Measurements from ENCODE around the gene MYL7.
"Not testable (repeated sequence)": the region's sequence is repeated elsewhere in the genome, so short reads cannot be mapped to it uniquely, and the experiment has no call there.

Gene MYL7

GRCh38 chr7:44131173-44132029, 9.7 kb downstream of the MYL7 start:
- DNase-seq (ENCODE audit: low spot score): no peak

GRCh38 chr7:44128721-44129582, 12.2 kb downstream of the MYL7 start:
- no peak for DNase-seq (ENCODE audit: low spot score)

- no peak for DNase-seq (ENCODE audit: low spot score)
These were observed 14.0 kb downstream of the MYL7 start for GRCh38 chr7:44127161-44127560.

GRCh38 chr7:44126574-44126973, 14.6 kb downstream of the MYL7 start:
- DNase-seq (ENCODE audit: low spot score): not testable (repeated sequence)

GRCh38 chr7:44124822-44125202, 16.3 kb downstream of the MYL7 start:
- no peak for DNase-seq (ENCODE audit: low spot score)

- DNase-seq (ENCODE audit: low spot score): peak; percentile 99
These were observed 17.7 kb downstream of the MYL7 start, which contains the start of gene POLD2 for GRCh38 chr7:44123190-44124003. POLD2 (minus strand) TSS chr7:44123548; CDS start chr7:44122053, 1,495 bp downstream.

GRCh38 chr7:44122529-44122928, 18.6 kb downstream of the MYL7 start:
- no peak for DNase-seq (ENCODE audit: low spot score)

- no peak for DNase-seq (ENCODE audit: low spot score)
These were observed 19.2 kb downstream of the MYL7 start for GRCh38 chr7:44121761-44122420.

- no peak for DNase-seq (ENCODE audit: low spot score)
These were observed 20.7 kb downstream of the MYL7 start for GRCh38 chr7:44120395-44120794.

- no peak for DNase-seq (ENCODE audit: low spot score)
These were observed 21.2 kb downstream of the MYL7 start for GRCh38 chr7:44119829-44120380.

GRCh38 chr7:44117801-44118429, 23.2 kb downstream of the MYL7 start:
- DNase-seq (ENCODE audit: low spot score): no peak

- no peak for DNase-seq (ENCODE audit: low spot score)
These were observed 24.1 kb downstream of the MYL7 start for GRCh38 chr7:44116789-44117666.

- DNase-seq (ENCODE audit: low spot score): no peak
These were observed 24.9 kb downstream of the MYL7 start for GRCh38 chr7:44116087-44116788.

- no peak for DNase-seq (ENCODE audit: low spot score)
These were observed 26.4 kb downstream of the MYL7 start for GRCh38 chr7:44114586-44115310.

- no peak for DNase-seq (ENCODE audit: low spot score)
These were observed 27.3 kb downstream of the MYL7 start for GRCh38 chr7:44113764-44114354.

GRCh38 chr7:44112997-44113763, 28.0 kb downstream of the MYL7 start:
- DNase-seq (ENCODE audit: low spot score): no peak

Measured in activated CD4-positive, alpha-beta T cell treated with anti-CD3 and anti-CD28 coated beads, Interleukin-2, Interleukin-4, amounts not matched to agents 100 ng/mL and 50 ng/mL, durations not matched to agents 16 hours and 8 hours (primary cell).